Melanocyte of skin (primary cell): ENCODE measurements around the gene SPSB4. TPM values are rescaled to one million over a fixed set of nuclear protein-coding genes. Genes with fewer than 3 reads are reported as not detected.

Source experiments
- total RNA-seq, 2 donors: library from RNA; depleted of rRNA; stranded (reverse); fragments of >200 nt; gene quantifications; 2 replicates each; pipeline ENCODE4 v1.2.3, GENCODE V29; 2012

SPSB4 gene
- total RNA-seq = not detected

GRCh38 chr3:141050576-141051442 lies at the start of gene SPSB4:
TSS of gene SPSB4 (plus strand) at chr3:141051347. CDS start at chr3:141066105, 14,758 bp downstream.

Other genes starting within 250 kb of the SPSB4 start
- gene SLC25A36, start 109.5 kb upstream of the SPSB4 start, total RNA-seq = 10 to 100 TPM; 83.6 to 96.0 TPM
- gene PXYLP1, start 180.5 kb downstream of the SPSB4 start, total RNA-seq = 1 to 10 TPM; 4.7 to 5.5 TPM